K562 (cell line): ENCODE data around the gene SCRN2. TPM values are rescaled to one million over a fixed set of nuclear protein-coding genes. Genes with fewer than 3 reads are reported as not detected.

Experiments used
- ATAC-seq: fragments of 200-7000 bp; cut with Tn5 transposase; 3 replicates; pipeline ENCODE4 v1.9.1; 2020; ENCODE audit warnings: moderate library complexity
- BruUV-seq: library from RNA; stranded (reverse); fragments of 400-500 nt; replicated peaks from 2 replicates; lab custom pipeline; 2021; lab: Mats Ljungman, UMichigan
- CTCF ChIA-PET: fragments of 300-600 bp; formaldehyde crosslinking; extraction: SDS; loops from one replicate; lab custom pipeline; 2021; ENCODE audit warnings: low intra/inter-chr PET ratio; lab: Yijun Ruan, JAX
- POLR2A ChIA-PET: fragments of 300-600, 350-650 bp; sonication (Branson Sonifier 250); formaldehyde crosslinking; extraction: SDS; loops from one replicate; lab custom pipeline; 2021; ENCODE audit warnings: antibody characterized with exemption, inconsistent platforms; lab: Yijun Ruan, JAX
- DNase-seq, 4 experiments: peaks; one replicate each; pipeline versions ENCODE4 v3.0.0 to v3.0.0-alpha.2; 2011 to 2018; ENCODE audit warnings: low spot score in 3 of 4, mixed read lengths in 3 of 4; ENCODE audit errors: extremely low read depth in 1 of 4
- FAIRE-seq: peaks from 2 replicates; lab custom pipeline; 2011; peaks lifted over from hg19 to GRCh38; lab: Jason Lieb, UNC
- H2AFZ ChIP-seq: 2 replicates; pipeline ENCODE4 v1.6.0; 2011; ENCODE audit warnings: low read depth, low read length, control low read depth, inconsistent platforms
- H3K27ac ChIP-seq: fragments of 200-600 bp; 3 replicates; pipeline ENCODE4 v1.8.0; 2011; ENCODE audit warnings: low read depth, mild to moderate bottlenecking, control low read depth, inconsistent platforms, low read length, moderate library complexity, mixed read lengths; ENCODE audit errors: extremely low read depth
- H3K27me3 ChIP-seq, 2 experiments: fragments of 300-600 bp in 1 of 2; 2 replicates in 1 of 2; 3 replicates in 1 of 2; pipeline versions ENCODE4 v1.6.0 to v1.8.0; 2011; ENCODE audit warnings: inconsistent platforms in 2 of 2, low read length in 2 of 2, mild to moderate bottlenecking in 1 of 2, mixed read lengths in 1 of 2, moderate library complexity in 1 of 2; ENCODE audit not compliant: control insufficient read depth in 2 of 2, insufficient read depth in 2 of 2
- H3K36me3 ChIP-seq: fragments of 300-600 bp; 3 replicates; pipeline ENCODE4 v1.8.0; 2011; ENCODE audit warnings: mild to moderate bottlenecking, low read length, inconsistent platforms; ENCODE audit not compliant: control insufficient read depth, insufficient read depth
- H3K4me1 ChIP-seq, 2 experiments: fragments of 200-600 bp in 1 of 2; replicated peaks in 1 of 2; 2 replicates in 1 of 2; 3 replicates in 1 of 2; pipeline versions ENCODE4 v1.5.1 to v1.8.0; 2011; ENCODE audit warnings: inconsistent platforms in 2 of 2, low read length in 2 of 2, mild to moderate bottlenecking in 1 of 2, mixed read lengths in 1 of 2, moderate library complexity in 1 of 2; ENCODE audit not compliant: control insufficient read depth in 2 of 2, insufficient read depth in 2 of 2
- H3K4me2 ChIP-seq: 2 replicates; pipeline ENCODE4 v1.6.1; 2011; ENCODE audit warnings: low read length, control low read depth, inconsistent platforms, mixed read lengths; ENCODE audit not compliant: insufficient read depth
- H3K4me3 ChIP-seq: fragments of 200-600 bp; sonication (generic), shearing (Covaris generic); 2 replicates; pipeline ENCODE4 v1.5.1; 2016; ENCODE audit warnings: control low read depth, inconsistent platforms
- H3K79me2 ChIP-seq: fragments of 200-600 bp; 3 replicates; pipeline ENCODE4 v1.8.0; 2011; ENCODE audit warnings: low read length, inconsistent platforms; ENCODE audit not compliant: control insufficient read depth, insufficient read depth
- H3K9ac ChIP-seq, 2 experiments: 2 replicates each; pipeline versions ENCODE4 v1.6.0 to v1.6.1; 2011; ENCODE audit warnings: low read depth in 2 of 2, low read length in 2 of 2, control low read depth in 1 of 2, inconsistent platforms in 1 of 2, mild to moderate bottlenecking in 1 of 2, mixed read lengths in 1 of 2; ENCODE audit not compliant: insufficient read depth in 1 of 2
- H3K9me1 ChIP-seq: one replicate; pipeline ENCODE4 v1.6.0; 2011; ENCODE audit warnings: inconsistent platforms, mild to moderate bottlenecking, low read length, moderate library complexity; ENCODE audit not compliant: control insufficient read depth, insufficient read depth
- H3K9me3 ChIP-seq: replicated peaks from 2 replicates; pipeline ENCODE4 v1.5.1; 2011; ENCODE audit warnings: low read depth, low read length, inconsistent platforms; ENCODE audit not compliant: control insufficient read depth, insufficient read depth
- H4K20me1 ChIP-seq: replicated peaks from 2 replicates; pipeline ENCODE4 v1.6.1; 2011; ENCODE audit warnings: low read length, inconsistent platforms, mixed read lengths; ENCODE audit not compliant: control insufficient read depth, insufficient read depth
- NR0B1 ChIP-seq: fragments of 450-650 bp; IDR thresholded peaks from one replicate; pipeline ENCODE4 v1.6.1; 2018; ENCODE audit warnings: mild to moderate bottlenecking, moderate library complexity; ENCODE audit not compliant: partially characterized antibody
- POLR3A ChIP-seq: IDR thresholded peaks from 2 replicates; pipeline ENCODE4 v1.6.1; 2011; ENCODE audit warnings: borderline replicate concordance, mild to moderate bottlenecking, moderate library complexity; ENCODE audit not compliant: insufficient read length, insufficient read depth; ENCODE audit errors: extremely low read depth
- U2AF2 ChIP-seq: fragments of 200-400 bp; formaldehyde crosslinking; optimal IDR thresholded peaks from 2 replicates; pipeline ENCODE3; 2017; ENCODE audit warnings: low read depth, mild to moderate bottlenecking, low read length
- ZC3H4 ChIP-seq: sonication (generic); formaldehyde crosslinking; IDR thresholded peaks from 2 replicates; pipeline ENCODE4 v1.9.0; 2021; ENCODE audit warnings: missing genetic modification reagents, borderline replicate concordance
- ZNF347 ChIP-seq: fragments of 450-650 bp; formaldehyde crosslinking; IDR thresholded peaks from 2 replicates; pipeline ENCODE4 v1.4.0; 2020; ENCODE audit warnings: low read depth, mild to moderate bottlenecking, moderate library complexity
- ZNF395 ChIP-seq: fragments of 200-800 bp; sonication (Bioruptor generic); IDR thresholded peaks from 2 replicates; pipeline ENCODE4 v1.6.1; 2017; ENCODE audit warnings: missing genetic modification characterization, missing compliant biosample characterization
- WGBS: fragments of 100-300 bp; shearing (Covaris generic); methylation state at CpG from one replicate; pipeline ENCODE4 v1.1.6; 2016; ENCODE audit warnings: low coverage, mixed read lengths; ENCODE audit not compliant: insufficient coverage; ENCODE audit errors: missing lambda C conversion rate; 5-methylcytosine and 5-hydroxymethylcytosine counted together
- in situ Hi-C: fragments of 300-500 bp; cut with MboI; formaldehyde crosslinking; loops from 4 replicates; pipeline ENCODE4 v1.15.0; 2018; ENCODE audit warnings: inconsistent platforms, mixed read lengths
- intact Hi-C: fragments of 100-400 bp; cut with micrococcal nuclease; formaldehyde crosslinking; loops from 2 replicates; pipeline ENCODE4 v1.14.2; 2022
- polyA plus RNA-seq, 8 experiments: library from polyadenylated mRNA; depleted of rRNA in 4 of 8; stranded (reverse) in 5 of 8; unstranded in 3 of 8; fragments of >200 nt; fragmentation: Nextera tagmentation in 2 of 8; fragmentation: Illumina TruSeq in 1 of 8; extraction: Ambion mirVana in 2 of 8; extraction: Trizol in 1 of 8; gene quantifications; 2 replicates each; pipeline versions ENCODE4 v1.2.1 to v1.2.3, GENCODE V29; 2011 to 2014; ENCODE audit warnings: inconsistent platforms in 1 of 8, missing spikeins in 1 of 8
- total RNA-seq, 7 experiments: library from RNA; depleted of rRNA in 6 of 7; stranded (reverse); fragments of >200 nt in 6 of 7; fragmentation: Illumina TruSeq in 2 of 7; extraction: Trizol in 2 of 7; gene quantifications; 2 replicates each; pipeline versions ENCODE4 v1.2.1 to v1.2.3, GENCODE V29; 2011 to 2021; ENCODE audit warnings: low replicate concordance in 1 of 7
- TF ChIP-seq, protein P1 (sequence below): fragments of 450-650 bp; IDR thresholded peaks from 2 replicates; pipeline ENCODE4 v1.6.1; 2016; ENCODE audit warnings: low read depth, mild to moderate bottlenecking, moderate library complexity
- TF ChIP-seq, protein P2 (sequence below), 2 experiments: fragments of 450-650 bp; IDR thresholded peaks; 2 replicates each; pipeline ENCODE4 v1.6.1; 2016; ENCODE audit warnings: mild to moderate bottlenecking in 2 of 2, borderline replicate concordance in 1 of 2, low read depth in 1 of 2, moderate library complexity in 1 of 2

The SCRN2 gene
- total and polyA plus RNA-seq, 9 of the 15 experiments (the other 6 are each of a cell fraction or from before 2014, with no cell fraction given): 0.25 to 32.9 (median 13.6) TPM

- CTCF ChIA-PET: no interaction called here
- TF ChIP-seq POLR3A: no peak
- TF ChIP-seq U2AF2: no peak
- TF ChIP-seq, protein P1, sequence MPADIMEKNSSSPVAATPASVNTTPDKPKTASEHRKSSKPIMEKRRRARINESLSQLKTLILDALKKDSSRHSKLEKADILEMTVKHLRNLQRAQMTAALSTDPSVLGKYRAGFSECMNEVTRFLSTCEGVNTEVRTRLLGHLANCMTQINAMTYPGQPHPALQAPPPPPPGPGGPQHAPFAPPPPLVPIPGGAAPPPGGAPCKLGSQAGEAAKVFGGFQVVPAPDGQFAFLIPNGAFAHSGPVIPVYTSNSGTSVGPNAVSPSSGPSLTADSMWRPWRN: no peak
- no peak for TF ChIP-seq NR0B1
- TF ChIP-seq ZC3H4: no peak
- TF ChIP-seq ZNF395 (CRISPR knock-in tag): no peak
- TF ChIP-seq, protein P2, sequence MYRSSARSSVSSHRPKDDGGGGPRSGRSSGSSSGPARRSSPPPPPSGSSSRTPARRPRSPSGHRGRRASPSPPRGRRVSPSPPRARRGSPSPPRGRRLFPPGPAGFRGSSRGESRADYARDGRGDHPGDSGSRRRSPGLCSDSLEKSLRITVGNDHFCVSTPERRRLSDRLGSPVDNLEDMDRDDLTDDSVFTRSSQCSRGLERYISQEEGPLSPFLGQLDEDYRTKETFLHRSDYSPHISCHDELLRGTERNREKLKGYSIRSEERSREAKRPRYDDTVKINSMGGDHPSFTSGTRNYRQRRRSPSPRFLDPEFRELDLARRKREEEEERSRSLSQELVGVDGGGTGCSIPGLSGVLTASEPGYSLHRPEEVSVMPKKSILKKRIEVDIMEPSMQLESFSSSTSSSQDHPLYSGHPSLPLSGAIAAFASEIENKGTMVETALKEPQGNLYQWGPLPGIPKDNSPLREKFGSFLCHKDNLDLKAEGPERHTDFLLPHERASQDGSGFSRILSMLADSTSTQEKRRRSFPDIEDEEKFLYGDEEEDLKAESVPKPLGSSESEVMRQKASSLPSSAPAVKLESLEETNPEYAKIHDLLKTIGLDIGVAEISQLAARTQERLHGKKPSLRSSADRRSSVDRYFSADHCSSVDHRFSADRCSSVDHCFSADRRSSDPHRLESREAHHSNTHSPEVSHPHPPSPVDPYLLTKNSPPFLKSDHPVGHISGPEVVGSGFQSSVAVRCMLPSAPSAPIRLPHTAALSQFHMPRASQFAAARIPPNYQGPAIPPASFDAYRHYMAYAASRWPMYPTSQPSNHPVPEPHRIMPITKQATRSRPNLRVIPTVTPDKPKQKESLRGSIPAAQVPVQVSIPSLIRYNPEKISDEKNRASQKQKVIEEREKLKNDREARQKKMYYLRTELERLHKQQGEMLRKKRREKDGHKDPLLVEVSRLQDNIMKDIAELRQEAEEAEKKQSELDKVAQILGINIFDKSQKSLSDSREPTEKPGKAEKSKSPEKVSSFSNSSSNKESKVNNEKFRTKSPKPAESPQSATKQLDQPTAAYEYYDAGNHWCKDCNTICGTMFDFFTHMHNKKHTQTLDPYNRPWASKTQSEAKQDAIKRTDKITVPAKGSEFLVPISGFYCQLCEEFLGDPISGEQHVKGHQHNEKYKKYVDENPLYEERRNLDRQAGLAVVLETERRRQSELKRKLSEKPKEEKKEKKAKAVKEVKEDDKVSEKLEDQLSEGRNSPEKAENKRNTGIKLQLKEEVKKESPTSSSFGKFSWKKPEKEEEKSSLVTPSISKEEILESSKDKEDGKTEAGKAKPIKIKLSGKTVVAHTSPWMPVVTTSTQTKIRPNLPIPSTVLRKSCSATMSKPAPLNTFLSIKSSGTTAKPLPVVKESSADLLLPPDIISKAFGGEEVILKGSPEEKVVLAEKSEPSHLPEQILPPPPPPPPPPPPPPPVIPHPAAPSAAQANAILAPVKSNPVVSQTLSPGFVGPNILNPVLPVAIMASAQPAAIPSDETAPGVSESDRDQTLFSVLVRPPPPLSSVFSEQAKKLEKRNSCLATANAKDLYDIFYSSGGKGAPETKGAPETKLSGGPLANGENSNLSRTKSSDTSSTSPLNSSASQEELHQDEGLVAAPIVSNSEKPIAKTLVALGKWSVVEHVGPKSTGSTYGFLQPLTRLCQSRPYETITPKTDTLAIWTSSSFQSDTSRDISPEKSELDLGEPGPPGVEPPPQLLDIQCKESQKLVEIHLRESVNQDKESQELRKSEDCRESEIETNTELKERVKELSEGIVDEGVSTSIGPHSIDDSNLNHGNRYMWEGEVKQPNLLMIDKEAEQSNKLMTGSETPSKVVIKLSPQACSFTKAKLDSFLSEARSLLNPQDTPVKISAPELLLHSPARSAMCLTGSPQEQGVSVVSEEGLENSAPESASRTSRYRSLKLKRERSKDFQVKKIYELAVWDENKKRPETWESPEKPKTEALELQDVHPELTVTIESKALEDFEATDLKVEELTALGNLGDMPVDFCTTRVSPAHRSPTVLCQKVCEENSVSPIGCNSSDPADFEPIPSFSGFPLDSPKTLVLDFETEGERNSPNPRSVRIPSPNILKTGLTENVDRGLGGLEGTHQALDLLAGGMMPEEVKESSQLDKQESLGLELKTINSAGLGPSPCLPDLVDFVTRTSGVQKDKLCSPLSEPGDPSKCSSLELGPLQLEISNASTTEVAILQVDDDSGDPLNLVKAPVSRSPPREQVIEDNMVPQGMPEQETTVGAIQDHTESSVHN (IDR thresholded peaks at IDR 0.05; ENCODE audit: borderline replicate concordance in 1 of 2, low read depth in 1 of 2): no peak
- no peak for TF ChIP-seq ZNF347 (CRISPR knock-in tag)
These were observed 3.6 kb downstream of the SCRN2 start for GRCh38 chr17:47837401-47838039.

More at GRCh38 chr17:47837401-47838039, 3.6 kb downstream of the SCRN2 start:
- Histone ChIP-seq H3K4me2 (no peak overlapping the region), H3K36me3 (peaks cover 20% of the 10 kb centered on the region; the same call in 1 of the 3 replicates), H3K4me3 (no peak overlapping the region), H3K27ac (no peak overlapping the region), H3K4me1 (peaks cover 32 to 35% of the 10 kb centered on the region in 2 experiments), H3K9me1 (no peaks in the 10 kb centered on the region), H3K27me3 (no peaks in the 10 kb centered on the region), H3K9ac (peak overlapping the region in 1 of 2 experiments; percentile 67; a peak in 2 of 4 replicates), H2AFZ (no peak overlapping the region), H4K20me1 (no peaks in the 10 kb centered on the region), H3K9me3 (no peaks in the 10 kb centered on the region), H3K79me2 (peaks cover 12% of the 10 kb centered on the region)
- 82% methylated on average over 11 of the region's 13 CpGs for WGBS
- intact Hi-C loops (no loop called here), in situ Hi-C loops (no loop called here)
- no TSS peak for BruUV-seq
- ATAC-seq (no peak), DNase-seq (no peak), FAIRE-seq (no peak)
- POLR2A ChIA-PET: interaction anchor here (0.6 to 1.7 kb wide), 6 partner anchors 8 to 211 kb away, joined by 3 to 5 read pairs (median 3); partner anchors contain the start of gene NFE2L1
